Activated T-cell treated with anti-CD3 and anti-CD28 coated beads, Interleukin-2, amount 50 U/mL, for 72 hours (primary cell): ENCODE data around the gene SH3RF1. TPM values are rescaled to one million over a fixed set of nuclear protein-coding genes. Genes with fewer than 3 reads are reported as not detected.

ENCODE experiments used
- ATAC-seq, 2 donors: fragments of 150-1000 bp; cut with Tn5 transposase; replicated peaks in 1 of 2; 2 replicates each; pipeline ENCODE4 v1.10.0; 2021; ENCODE audit warnings: moderate library complexity in 2 of 2, mild to moderate bottlenecking in 1 of 2
- DNase-seq, 2 donors: peaks; one replicate each; pipeline ENCODE4 v3.0.0; 2021 to 2022; ENCODE audit warnings: mixed read lengths in 1 of 2
- H3K27ac Mint-ChIP-seq: one replicate; pipeline ENCODE4 v1.8.0; 2022; ENCODE audit warnings: mild to moderate bottlenecking, moderate library complexity, mixed read lengths
- H3K27me3 Mint-ChIP-seq: one replicate; pipeline ENCODE4 v1.8.0; 2022; ENCODE audit warnings: low read depth, mixed read lengths
- H3K36me3 Mint-ChIP-seq, 2 donors: one replicate each; pipeline ENCODE4 v1.8.0; 2022; ENCODE audit warnings: mixed read lengths in 2 of 2, mild to moderate bottlenecking in 1 of 2; ENCODE audit not compliant: insufficient read depth in 2 of 2
- H3K4me1 Mint-ChIP-seq: one replicate; pipeline ENCODE4 v1.8.0; 2022; ENCODE audit warnings: low read depth, mixed read lengths
- H3K4me3 Mint-ChIP-seq, 2 donors: one replicate each; pipeline ENCODE4 v1.8.0; 2022; ENCODE audit warnings: mild to moderate bottlenecking in 2 of 2, mixed read lengths in 2 of 2, moderate library complexity in 2 of 2
- H3K9me3 Mint-ChIP-seq, 2 donors: one replicate each; pipeline ENCODE4 v1.8.0; 2022; ENCODE audit warnings: mixed read lengths in 2 of 2
- total RNA-seq, 2 donors: library from RNA; stranded (reverse); gene quantifications; one replicate each; pipeline ENCODE4 v1.2.3, GENCODE V29; 2022

Gene SH3RF1
- total RNA-seq, 2 donors from 2014 or later, result 0.26 to 0.63 TPM

GRCh38 chr4:169150806-169151205, 120.0 kb downstream of the SH3RF1 start:
- DNase-seq (no peak), ATAC-seq (no peak)
- no peak overlapping the region for H3K27ac Mint-ChIP-seq
- H3K4me3 Mint-ChIP-seq, result no peak overlapping the region
- H3K9me3 Mint-ChIP-seq, result no peaks in the 10 kb centered on the region
- no peaks in the 10 kb centered on the region for H3K27me3 Mint-ChIP-seq
- H3K4me1 Mint-ChIP-seq, result no peaks in the 10 kb centered on the region
- H3K36me3 Mint-ChIP-seq, result no peaks in the 10 kb centered on the region

- Mint-ChIP-seq H3K4me3 (no peak overlapping the region), H3K4me1 (no peaks in the 10 kb centered on the region), H3K27me3 (no peaks in the 10 kb centered on the region), H3K27ac (no peak overlapping the region), H3K36me3 (no peaks in the 10 kb centered on the region), H3K9me3 (no peaks in the 10 kb centered on the region)
- no peak for ATAC-seq
- DNase-seq, result no peak
These were observed 121.9 kb downstream of the SH3RF1 start for GRCh38 chr4:169148885-169149284.

GRCh38 chr4:169147191-169147590, 123.6 kb downstream of the SH3RF1 start:
- Mint-ChIP-seq H3K27ac (no peak overlapping the region), H3K36me3 (no peaks in the 10 kb centered on the region), H3K9me3 (no peaks in the 10 kb centered on the region), H3K27me3 (no peaks in the 10 kb centered on the region), H3K4me3 (no peak overlapping the region), H3K4me1 (no peaks in the 10 kb centered on the region)
- DNase-seq (no peak), ATAC-seq (no peak)

GRCh38 chr4:169144061-169144600, 126.6 kb downstream of the SH3RF1 start:
- no peaks in the 10 kb centered on the region for H3K27me3 Mint-ChIP-seq
- no peaks in the 10 kb centered on the region for H3K4me1 Mint-ChIP-seq
- H3K27ac Mint-ChIP-seq, result no peak overlapping the region
- DNase-seq (no peak), ATAC-seq (no peak)
- H3K4me3 Mint-ChIP-seq, result no peak overlapping the region
- H3K36me3 Mint-ChIP-seq, result no peaks in the 10 kb centered on the region
- H3K9me3 Mint-ChIP-seq, result no peaks in the 10 kb centered on the region

- no peaks in the 10 kb centered on the region for H3K27me3 Mint-ChIP-seq
- no peaks in the 10 kb centered on the region for H3K4me1 Mint-ChIP-seq
- DNase-seq (no peak), ATAC-seq (no peak)
- H3K9me3 Mint-ChIP-seq, result no peaks in the 10 kb centered on the region
- H3K4me3 Mint-ChIP-seq, result no peak overlapping the region
- no peak overlapping the region for H3K27ac Mint-ChIP-seq
- no peaks in the 10 kb centered on the region for H3K36me3 Mint-ChIP-seq
These were observed 127.4 kb downstream of the SH3RF1 start for GRCh38 chr4:169143335-169143734.

- DNase-seq (no peak), ATAC-seq (no peak)
- Mint-ChIP-seq H3K9me3 (no peaks in the 10 kb centered on the region), H3K4me3 (no peak overlapping the region), H3K4me1 (no peaks in the 10 kb centered on the region), H3K27me3 (no peaks in the 10 kb centered on the region), H3K27ac (no peak overlapping the region), H3K36me3 (no peaks in the 10 kb centered on the region)
These were observed 127.8 kb downstream of the SH3RF1 start for GRCh38 chr4:169142906-169143305.

- Mint-ChIP-seq H3K9me3 (no peaks in the 10 kb centered on the region), H3K27me3 (no peaks in the 10 kb centered on the region), H3K27ac (no peak overlapping the region), H3K4me1 (no peaks in the 10 kb centered on the region), H3K4me3 (no peak overlapping the region), H3K36me3 (no peaks in the 10 kb centered on the region)
- DNase-seq, result no peak
- ATAC-seq, result no peak
These were observed 128.4 kb downstream of the SH3RF1 start for GRCh38 chr4:169142391-169142790.

- Mint-ChIP-seq H3K36me3 (no peaks in the 10 kb centered on the region), H3K4me1 (no peaks in the 10 kb centered on the region), H3K27me3 (peaks cover 5% of the 10 kb centered on the region), H3K4me3 (no peak overlapping the region), H3K27ac (no peak overlapping the region), H3K9me3 (no peaks in the 10 kb centered on the region)
- DNase-seq (no peak), ATAC-seq (no peak)
These were observed 131.7 kb downstream of the SH3RF1 start for GRCh38 chr4:169139021-169139420.

GRCh38 chr4:169137558-169137920, 133.2 kb downstream of the SH3RF1 start:
- H3K4me3 Mint-ChIP-seq, result no peak overlapping the region
- ATAC-seq, result no peak
- no peaks in the 10 kb centered on the region for H3K9me3 Mint-ChIP-seq
- no peaks in the 10 kb centered on the region for H3K4me1 Mint-ChIP-seq
- no peak overlapping the region for H3K27ac Mint-ChIP-seq
- no peak for DNase-seq
- peaks cover 5% of the 10 kb centered on the region for H3K27me3 Mint-ChIP-seq
- H3K36me3 Mint-ChIP-seq, result no peaks in the 10 kb centered on the region

- Mint-ChIP-seq H3K27ac (no peak overlapping the region), H3K36me3 (no peaks in the 10 kb centered on the region), H3K4me1 (no peaks in the 10 kb centered on the region), H3K27me3 (peaks cover 5% of the 10 kb centered on the region), H3K9me3 (no peaks in the 10 kb centered on the region), H3K4me3 (no peak overlapping the region)
- DNase-seq, result no peak
- ATAC-seq, result no peak
These were observed 133.8 kb downstream of the SH3RF1 start for GRCh38 chr4:169136796-169137557.

- Mint-ChIP-seq H3K36me3 (no peaks in the 10 kb centered on the region), H3K27me3 (peaks cover 5% of the 10 kb centered on the region), H3K4me1 (no peaks in the 10 kb centered on the region), H3K27ac (no peak overlapping the region), H3K4me3 (no peak overlapping the region), H3K9me3 (no peaks in the 10 kb centered on the region)
- ATAC-seq (no peak), DNase-seq (no peak)
These were observed 134.4 kb downstream of the SH3RF1 start for GRCh38 chr4:169136330-169136729.

- Mint-ChIP-seq H3K27me3 (peaks cover 5% of the 10 kb centered on the region), H3K4me3 (no peak overlapping the region), H3K4me1 (no peaks in the 10 kb centered on the region), H3K9me3 (no peaks in the 10 kb centered on the region), H3K27ac (no peak overlapping the region), H3K36me3 (no peaks in the 10 kb centered on the region)
- DNase-seq (no peak), ATAC-seq (no peak)
These were observed 135.0 kb downstream of the SH3RF1 start for GRCh38 chr4:169135776-169136175.

- H3K27me3 Mint-ChIP-seq, result peaks cover 5% of the 10 kb centered on the region
- no peak for ATAC-seq
These were observed 136.8 kb downstream of the SH3RF1 start for GRCh38 chr4:169133932-169134331.

More at GRCh38 chr4:169133932-169134331, 136.8 kb downstream of the SH3RF1 start:
- Mint-ChIP-seq H3K27ac (no peak overlapping the region), H3K36me3 (no peaks in the 10 kb centered on the region), H3K4me3 (no peak overlapping the region), H3K9me3 (no peaks in the 10 kb centered on the region), H3K4me1 (no peaks in the 10 kb centered on the region)
- DNase-seq, result no peak
